ENCODE results near the gene STARD6. TPM values are rescaled to one million over a fixed set of nuclear protein-coding genes. Genes with fewer than 3 reads are reported as not detected.

STARD6 gene
- total and polyA plus RNA-seq, 10 of the 15 experiments (the other 5 are each of a cell fraction or from before 2014, with no cell fraction given) = 0.10 to 0.84 (median 0.34) TPM; not detected in 3

DNA sequence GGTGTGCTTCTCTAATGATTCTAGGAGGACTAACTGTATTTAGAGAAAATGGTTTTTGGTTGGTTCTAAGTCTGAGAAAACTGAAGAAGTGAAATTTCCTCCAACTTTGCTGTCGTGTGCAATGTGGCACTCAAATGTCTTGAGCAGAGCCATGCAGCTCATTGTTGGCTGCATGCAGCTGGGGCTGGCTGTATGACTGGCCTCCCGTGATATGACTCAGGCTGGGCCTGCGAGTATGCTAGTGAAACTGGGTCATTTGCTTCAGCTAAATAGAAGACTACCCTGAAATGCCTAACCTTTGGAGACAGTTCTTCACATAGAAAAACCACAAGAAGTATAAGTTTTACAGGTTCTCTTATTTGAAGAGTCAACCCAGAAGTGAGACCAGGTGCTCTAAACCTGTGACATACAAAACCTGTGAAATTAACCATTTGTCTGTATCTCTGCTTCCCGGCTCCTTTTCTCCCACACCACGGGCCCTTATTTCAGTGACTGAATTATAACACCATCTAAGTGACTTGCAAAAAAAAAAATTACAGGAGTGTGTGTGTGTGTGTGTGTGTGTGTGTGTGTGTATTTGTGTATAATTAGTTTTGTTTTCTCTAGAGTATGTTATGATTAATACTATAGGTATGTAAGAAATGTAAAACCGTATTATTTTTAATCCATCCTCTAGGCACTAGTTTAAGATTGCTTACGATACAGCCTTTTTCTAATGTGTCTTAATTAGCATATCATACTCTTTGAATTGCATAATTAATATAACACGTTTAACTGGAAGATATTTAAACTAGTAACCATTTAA is 72.5 kb downstream of the STARD6 start (continued):
- TF ChIP-seq BCL11A (IDR thresholded peaks at IDR 0.05; ENCODE audit: low read depth, low read length) = peak; percentile 99
- TF ChIP-seq, protein P1, sequence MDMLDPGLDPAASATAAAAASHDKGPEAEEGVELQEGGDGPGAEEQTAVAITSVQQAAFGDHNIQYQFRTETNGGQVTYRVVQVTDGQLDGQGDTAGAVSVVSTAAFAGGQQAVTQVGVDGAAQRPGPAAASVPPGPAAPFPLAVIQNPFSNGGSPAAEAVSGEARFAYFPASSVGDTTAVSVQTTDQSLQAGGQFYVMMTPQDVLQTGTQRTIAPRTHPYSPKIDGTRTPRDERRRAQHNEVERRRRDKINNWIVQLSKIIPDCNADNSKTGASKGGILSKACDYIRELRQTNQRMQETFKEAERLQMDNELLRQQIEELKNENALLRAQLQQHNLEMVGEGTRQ (IDR thresholded peaks at IDR 0.05; ENCODE audit: borderline replicate concordance, low read depth, low read length) = no peak; the same call in 1 of the 2 replicates
- 0 out of 2 replicates have a peak, but pooled peaks have one; percentile 23 for TF ChIP-seq ZNF384 (IDR thresholded peaks at IDR 0.05; ENCODE audit: borderline replicate concordance, low read depth, low read length)
- 0 out of 2 replicates have a peak, but pooled peaks have one; percentile 24 for TF ChIP-seq RFX5 (IDR thresholded peaks at IDR 0.05; ENCODE audit: low read depth, low read length)
- TF ChIP-seq IKZF2 (IDR thresholded peaks at IDR 0.05) = peak; percentile 92 to 99
- TF ChIP-seq CREM (IDR thresholded peaks at IDR 0.05; ENCODE audit: low read depth) = peak; percentile 96
- peak; percentile 86 for TF ChIP-seq ATF7 (IDR thresholded peaks at IDR 0.05; ENCODE audit: low read depth)
- TF ChIP-seq TARDBP (IDR thresholded peaks at IDR 0.05; ENCODE audit: borderline replicate concordance) = peak; percentile 68; the same call in 1 of the 2 replicates
- TF ChIP-seq, protein P2, sequence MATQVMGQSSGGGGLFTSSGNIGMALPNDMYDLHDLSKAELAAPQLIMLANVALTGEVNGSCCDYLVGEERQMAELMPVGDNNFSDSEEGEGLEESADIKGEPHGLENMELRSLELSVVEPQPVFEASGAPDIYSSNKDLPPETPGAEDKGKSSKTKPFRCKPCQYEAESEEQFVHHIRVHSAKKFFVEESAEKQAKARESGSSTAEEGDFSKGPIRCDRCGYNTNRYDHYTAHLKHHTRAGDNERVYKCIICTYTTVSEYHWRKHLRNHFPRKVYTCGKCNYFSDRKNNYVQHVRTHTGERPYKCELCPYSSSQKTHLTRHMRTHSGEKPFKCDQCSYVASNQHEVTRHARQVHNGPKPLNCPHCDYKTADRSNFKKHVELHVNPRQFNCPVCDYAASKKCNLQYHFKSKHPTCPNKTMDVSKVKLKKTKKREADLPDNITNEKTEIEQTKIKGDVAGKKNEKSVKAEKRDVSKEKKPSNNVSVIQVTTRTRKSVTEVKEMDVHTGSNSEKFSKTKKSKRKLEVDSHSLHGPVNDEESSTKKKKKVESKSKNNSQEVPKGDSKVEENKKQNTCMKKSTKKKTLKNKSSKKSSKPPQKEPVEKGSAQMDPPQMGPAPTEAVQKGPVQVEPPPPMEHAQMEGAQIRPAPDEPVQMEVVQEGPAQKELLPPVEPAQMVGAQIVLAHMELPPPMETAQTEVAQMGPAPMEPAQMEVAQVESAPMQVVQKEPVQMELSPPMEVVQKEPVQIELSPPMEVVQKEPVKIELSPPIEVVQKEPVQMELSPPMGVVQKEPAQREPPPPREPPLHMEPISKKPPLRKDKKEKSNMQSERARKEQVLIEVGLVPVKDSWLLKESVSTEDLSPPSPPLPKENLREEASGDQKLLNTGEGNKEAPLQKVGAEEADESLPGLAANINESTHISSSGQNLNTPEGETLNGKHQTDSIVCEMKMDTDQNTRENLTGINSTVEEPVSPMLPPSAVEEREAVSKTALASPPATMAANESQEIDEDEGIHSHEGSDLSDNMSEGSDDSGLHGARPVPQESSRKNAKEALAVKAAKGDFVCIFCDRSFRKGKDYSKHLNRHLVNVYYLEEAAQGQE (IDR thresholded peaks at IDR 0.05; ENCODE audit: low read depth, low read length) = 0 out of 2 replicates have a peak, but pooled peaks have one; percentile 43
- TF ChIP-seq BMI1 (IDR thresholded peaks at IDR 0.05; ENCODE audit: borderline replicate concordance) = peak; percentile 53; the same call in 1 of the 2 replicates
- TF ChIP-seq, protein P3, sequence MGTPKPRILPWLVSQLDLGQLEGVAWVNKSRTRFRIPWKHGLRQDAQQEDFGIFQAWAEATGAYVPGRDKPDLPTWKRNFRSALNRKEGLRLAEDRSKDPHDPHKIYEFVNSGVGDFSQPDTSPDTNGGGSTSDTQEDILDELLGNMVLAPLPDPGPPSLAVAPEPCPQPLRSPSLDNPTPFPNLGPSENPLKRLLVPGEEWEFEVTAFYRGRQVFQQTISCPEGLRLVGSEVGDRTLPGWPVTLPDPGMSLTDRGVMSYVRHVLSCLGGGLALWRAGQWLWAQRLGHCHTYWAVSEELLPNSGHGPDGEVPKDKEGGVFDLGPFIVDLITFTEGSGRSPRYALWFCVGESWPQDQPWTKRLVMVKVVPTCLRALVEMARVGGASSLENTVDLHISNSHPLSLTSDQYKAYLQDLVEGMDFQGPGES (IDR thresholded peaks at IDR 0.05) = no peak
- TF ChIP-seq CBFB (IDR thresholded peaks at IDR 0.05; ENCODE audit: low read depth) = peak; percentile 71; the same call in 1 of the 2 replicates
- 0 out of 2 replicates have a peak, but pooled peaks have one; percentile 11 for TF ChIP-seq SMC3 (IDR thresholded peaks at IDR 0.05; ENCODE audit: borderline replicate concordance, low read length)
- TF ChIP-seq ETV6 (conservative IDR thresholded peaks at IDR 0.05 in 1 of 2, IDR thresholded peaks at IDR 0.05 in 1 of 2; ENCODE audit: borderline replicate concordance in 1 of 2, low read depth in 1 of 2) = peak in 1 of 2 experiments; percentile 87; a peak in 2 of 4 replicates
- TF ChIP-seq CBX5 (IDR thresholded peaks at IDR 0.05; ENCODE audit: low read depth) = peak; percentile 96
- TF ChIP-seq SRF (IDR thresholded peaks at IDR 0.05; ENCODE audit: low read depth in 2 of 2, low read length in 2 of 2) = peak in 1 of 2 experiments; percentile 88; a peak in 2 of 4 replicates
- TF ChIP-seq, protein P4, sequence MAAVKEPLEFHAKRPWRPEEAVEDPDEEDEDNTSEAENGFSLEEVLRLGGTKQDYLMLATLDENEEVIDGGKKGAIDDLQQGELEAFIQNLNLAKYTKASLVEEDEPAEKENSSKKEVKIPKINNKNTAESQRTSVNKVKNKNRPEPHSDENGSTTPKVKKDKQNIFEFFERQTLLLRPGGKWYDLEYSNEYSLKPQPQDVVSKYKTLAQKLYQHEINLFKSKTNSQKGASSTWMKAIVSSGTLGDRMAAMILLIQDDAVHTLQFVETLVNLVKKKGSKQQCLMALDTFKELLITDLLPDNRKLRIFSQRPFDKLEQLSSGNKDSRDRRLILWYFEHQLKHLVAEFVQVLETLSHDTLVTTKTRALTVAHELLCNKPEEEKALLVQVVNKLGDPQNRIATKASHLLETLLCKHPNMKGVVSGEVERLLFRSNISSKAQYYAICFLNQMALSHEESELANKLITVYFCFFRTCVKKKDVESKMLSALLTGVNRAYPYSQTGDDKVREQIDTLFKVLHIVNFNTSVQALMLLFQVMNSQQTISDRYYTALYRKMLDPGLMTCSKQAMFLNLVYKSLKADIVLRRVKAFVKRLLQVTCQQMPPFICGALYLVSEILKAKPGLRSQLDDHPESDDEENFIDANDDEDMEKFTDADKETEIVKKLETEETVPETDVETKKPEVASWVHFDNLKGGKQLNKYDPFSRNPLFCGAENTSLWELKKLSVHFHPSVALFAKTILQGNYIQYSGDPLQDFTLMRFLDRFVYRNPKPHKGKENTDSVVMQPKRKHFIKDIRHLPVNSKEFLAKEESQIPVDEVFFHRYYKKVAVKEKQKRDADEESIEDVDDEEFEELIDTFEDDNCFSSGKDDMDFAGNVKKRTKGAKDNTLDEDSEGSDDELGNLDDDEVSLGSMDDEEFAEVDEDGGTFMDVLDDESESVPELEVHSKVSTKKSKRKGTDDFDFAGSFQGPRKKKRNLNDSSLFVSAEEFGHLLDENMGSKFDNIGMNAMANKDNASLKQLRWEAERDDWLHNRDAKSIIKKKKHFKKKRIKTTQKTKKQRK (IDR thresholded peaks at IDR 0.05; ENCODE audit: low read depth, low read length) = no peak
- no peak for TF ChIP-seq PAX8 (IDR thresholded peaks at IDR 0.05)
- TF ChIP-seq TCF7 (IDR thresholded peaks at IDR 0.05; ENCODE audit: borderline replicate concordance) = peak; percentile 58; the same call in 1 of the 2 replicates
- TF ChIP-seq EGR1 (IDR thresholded peaks at IDR 0.05; ENCODE audit: borderline replicate concordance in 1 of 2, low read depth in 2 of 2, low read length in 2 of 2) = 0 out of 3 replicates have a peak, but pooled peaks of 1 of the 2 experiments have one; percentile 36
- TF ChIP-seq DPF2 (IDR thresholded peaks at IDR 0.05) = peak; percentile 97

All from GM12878 (cell line).